ENCODE data around the gene KCTD5.

KCTD5 gene

GRCh38 chr16:2752850-2753732 is 70.8 kb downstream of the KCTD5 start (continued):
- TF ChIP-seq KLF9 (tag by site-specific recombination; IDR thresholded peaks at IDR 0.05; ENCODE audit: low read depth) (0 out of 2 replicates have a peak, but pooled peaks have one; percentile 24), ZSCAN16 (tag by site-specific recombination; IDR thresholded peaks at IDR 0.05) (no peak), ZNF121 (tag by site-specific recombination; IDR thresholded peaks at IDR 0.05) (no peak), ZNF138 (tag by site-specific recombination; IDR thresholded peaks at IDR 0.05; ENCODE audit: borderline replicate concordance) (no peak), ZNF302 (tag by site-specific recombination; IDR thresholded peaks at IDR 0.05; ENCODE audit: low read depth) (no peak), ZNF510 (tag by site-specific recombination; IDR thresholded peaks at IDR 0.05; ENCODE audit: insufficient replicate concordance) (no peak), ZFP69B (tag by site-specific recombination; IDR thresholded peaks at IDR 0.05) (no peak), ZNF701 (tag by site-specific recombination; IDR thresholded peaks at IDR 0.05) (no peak), CTCF (tag by site-specific recombination; IDR thresholded peaks at IDR 0.05) (no peak), ZNF146 (tag by site-specific recombination; IDR thresholded peaks at IDR 0.05) (0 out of 2 replicates have a peak, but pooled peaks have one; percentile 3), ZBTB11 (tag by site-specific recombination; conservative IDR thresholded peaks at IDR 0.05; ENCODE audit: low read depth) (peak; percentile 45; the same call in 1 of the 2 replicates), ZNF792 (tag by site-specific recombination; IDR thresholded peaks at IDR 0.05) (0 out of 2 replicates have a peak, but pooled peaks have one; percentile 36), KLF10 (tag by site-specific recombination; IDR thresholded peaks at IDR 0.05) (peak; percentile 36; the same call in 1 of the 2 replicates), ZNF843 (tag by site-specific recombination; IDR thresholded peaks at IDR 0.05) (peak; percentile 49; the same call in 1 of the 2 replicates), ZNF366 (tag by site-specific recombination; conservative IDR thresholded peaks at IDR 0.05) (no peak), ZNF548 (tag by site-specific recombination; IDR thresholded peaks at IDR 0.05) (no peak), BCL11A (tag by site-specific recombination; IDR thresholded peaks at IDR 0.05; ENCODE audit: low read depth) (no peak), MYNN (tag by site-specific recombination; IDR thresholded peaks at IDR 0.05; ENCODE audit: borderline replicate concordance) (no peak), OVOL3 (tag by site-specific recombination; IDR thresholded peaks at IDR 0.05) (no peak), ZNF311 (tag by site-specific recombination; IDR thresholded peaks at IDR 0.05; ENCODE audit: borderline replicate concordance) (no peak), ZNF544 (tag by site-specific recombination; IDR thresholded peaks at IDR 0.05) (no peak), ZNF280C (tag by site-specific recombination; IDR thresholded peaks at IDR 0.05) (no peak), YY1 (tag by site-specific recombination; IDR thresholded peaks at IDR 0.05) (no peak), ZBTB10 (tag by site-specific recombination; IDR thresholded peaks at IDR 0.05) (peak; percentile 34; the same call in 1 of the 2 replicates), ZNF354C (tag by site-specific recombination; IDR thresholded peaks at IDR 0.05; ENCODE audit: borderline replicate concordance, low read depth) (no peak), ZNF248 (tag by site-specific recombination; IDR thresholded peaks at IDR 0.05) (no peak), ZNF600 (tag by site-specific recombination; IDR thresholded peaks at IDR 0.05) (no peak), GLI2 (tag by site-specific recombination; IDR thresholded peaks at IDR 0.05; ENCODE audit: borderline replicate concordance, low read depth) (no peak), ZNF558 (tag by site-specific recombination; IDR thresholded peaks at IDR 0.05) (no peak), ZNF596 (tag by site-specific recombination; IDR thresholded peaks at IDR 0.05) (no peak)
